ENCODE data around the gene HHIPL1.

Gene HHIPL1

GRCh38 chr14:99612071-99612737 is 32.7 kb upstream of the HHIPL1 start:
- DNase-seq: no peak

GRCh38 chr14:99612738-99613330 is 32.1 kb upstream of the HHIPL1 start:
- no peak for DNase-seq

GRCh38 chr14:99615497-99616157 is 29.3 kb upstream of the HHIPL1 start:
- DNase-seq: no peak

GRCh38 chr14:99616832-99617800 is 27.8 kb upstream of the HHIPL1 start:
- DNase-seq: no peak

GRCh38 chr14:99619835-99620834 is 24.8 kb upstream of the HHIPL1 start:
- no peak for DNase-seq

DNA sequence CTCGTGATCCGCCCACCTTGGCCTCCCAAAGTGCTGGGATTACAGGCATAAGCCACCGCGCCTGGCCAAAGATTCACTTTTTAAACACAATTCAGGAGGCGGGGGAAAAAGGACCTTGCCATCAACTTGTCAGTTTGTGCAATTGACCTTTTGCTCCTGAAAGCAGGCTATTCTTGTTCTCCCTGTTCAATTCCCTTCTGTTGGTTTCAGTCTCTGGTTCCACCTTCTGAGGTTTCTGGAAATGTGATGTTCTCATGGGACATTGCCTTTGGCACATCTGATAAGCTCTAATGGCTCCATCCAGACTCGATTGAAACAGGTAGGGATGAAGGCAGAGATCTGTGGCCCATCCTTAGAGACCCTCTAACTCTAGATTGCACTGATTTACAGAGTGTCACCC is 23.0 kb upstream of the HHIPL1 start:
- no peak for DNase-seq

GRCh38 chr14:99624024-99624423 is 20.9 kb upstream of the HHIPL1 start:
- DNase-seq: no peak

DNA sequence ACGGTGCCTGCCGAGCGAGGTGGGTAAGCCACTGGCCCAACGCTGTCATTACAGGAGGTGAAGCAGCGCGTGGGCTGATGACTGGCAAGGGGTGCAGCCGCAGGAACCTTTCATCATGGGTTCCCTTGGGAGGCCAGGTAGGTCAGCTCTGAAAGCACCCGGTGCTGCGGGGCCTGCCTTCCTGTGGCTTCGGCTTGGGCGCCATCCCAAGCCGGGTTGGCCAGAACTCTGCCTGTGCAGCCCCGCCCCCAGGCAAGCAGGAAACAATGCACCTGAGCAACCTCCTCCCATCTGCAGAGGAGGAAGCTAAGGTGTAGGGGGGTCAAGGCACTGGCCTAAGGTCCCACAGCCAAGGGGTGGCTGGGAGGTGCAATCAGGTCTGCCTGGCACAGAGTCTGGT is 20.0 kb upstream of the HHIPL1 start:
- DNase-seq: no peak

DNA sequence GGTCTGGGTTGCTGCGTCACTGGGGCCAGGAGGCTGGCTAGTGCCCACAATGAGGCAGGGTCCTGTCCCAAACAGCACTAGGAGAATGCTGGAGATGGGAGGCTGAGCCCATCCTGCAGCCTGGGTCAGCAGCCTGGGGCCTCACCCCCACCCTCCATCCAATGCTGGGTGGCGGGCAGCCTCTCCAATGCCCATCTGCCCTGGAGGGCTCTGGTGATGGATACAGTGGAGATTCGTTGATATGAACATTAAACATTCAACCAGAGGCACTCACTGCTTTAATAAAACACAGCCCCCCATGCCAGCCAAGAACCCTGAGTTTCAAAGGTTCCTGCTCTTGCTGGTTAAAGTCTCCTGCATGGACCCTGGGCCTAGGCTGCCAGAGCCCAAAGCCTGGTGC is 19.5 kb upstream of the HHIPL1 start:
- no peak for DNase-seq

DNA sequence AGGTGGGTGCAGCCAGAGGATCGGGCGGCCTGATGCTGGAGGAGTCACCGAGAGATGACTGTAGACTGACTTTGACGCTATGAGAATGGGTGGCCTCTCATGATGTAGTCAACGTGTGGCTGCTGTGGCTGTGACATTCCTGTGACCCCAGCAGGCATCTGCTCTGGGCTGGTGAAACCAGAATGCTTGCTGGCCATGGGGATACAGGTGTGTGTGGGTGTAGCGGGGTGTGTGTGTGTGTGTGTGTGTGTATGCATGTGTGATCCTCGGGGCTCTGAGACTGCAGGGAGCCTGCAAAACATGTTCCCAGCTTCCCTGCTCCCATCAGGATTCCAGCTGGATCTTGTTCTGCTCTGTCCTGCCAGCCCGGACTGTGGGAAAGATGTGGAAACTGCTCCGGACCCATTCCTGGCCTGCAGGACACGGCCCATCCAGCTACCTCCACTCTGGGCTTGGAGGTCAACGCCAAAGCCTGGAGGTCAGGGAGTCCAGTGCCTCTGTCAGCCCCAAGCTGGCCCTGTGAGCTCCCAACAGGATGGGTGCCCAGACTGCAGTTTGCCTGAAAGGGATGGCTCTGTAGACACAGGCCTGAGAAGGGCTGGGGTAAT is 18.8 kb upstream of the HHIPL1 start:
- DNase-seq: no peak

- DNase-seq: no peak
Measured at GRCh38 chr14:99627100-99627499, 17.8 kb upstream of the HHIPL1 start.

GRCh38 chr14:99627510-99628381 is 17.2 kb upstream of the HHIPL1 start:
- DNase-seq: no peak

DNA sequence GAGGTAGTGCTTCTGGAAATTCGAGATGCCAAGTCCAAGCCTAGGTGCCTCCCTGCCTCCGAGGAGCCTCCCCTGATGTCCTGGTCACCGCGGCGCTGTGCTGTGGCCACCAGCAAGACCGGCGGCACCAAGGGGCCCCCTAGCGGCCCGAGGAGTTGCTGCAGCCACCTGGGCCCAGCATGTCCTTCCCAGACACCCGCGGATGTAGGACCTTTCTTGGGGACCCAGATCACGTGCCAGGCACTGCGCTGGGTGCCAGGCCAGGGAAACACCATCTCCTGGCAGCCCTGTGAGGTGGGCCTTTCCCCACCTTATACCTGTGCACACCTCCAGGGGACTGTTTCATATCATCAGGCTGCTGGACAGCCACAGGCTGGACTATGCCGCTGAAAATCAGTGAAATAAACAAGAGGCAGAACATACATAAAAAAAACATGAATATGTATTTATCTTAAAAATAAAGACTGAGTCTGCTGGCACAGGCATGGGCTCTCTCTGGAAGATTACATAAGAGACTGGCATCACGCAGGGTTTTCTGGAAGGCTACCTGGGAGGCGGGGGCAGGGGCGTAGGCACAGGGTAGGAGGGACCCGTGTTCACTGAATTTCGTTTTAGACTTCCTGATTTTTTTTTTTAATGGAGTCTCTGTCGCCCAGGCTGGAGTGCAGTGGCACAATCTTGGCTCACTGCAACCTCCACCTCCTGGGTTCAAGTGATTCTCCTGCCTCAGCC is 15.9 kb upstream of the HHIPL1 start:
- peak; percentile 22 to 31 (median 28) for DNase-seq

DNA sequence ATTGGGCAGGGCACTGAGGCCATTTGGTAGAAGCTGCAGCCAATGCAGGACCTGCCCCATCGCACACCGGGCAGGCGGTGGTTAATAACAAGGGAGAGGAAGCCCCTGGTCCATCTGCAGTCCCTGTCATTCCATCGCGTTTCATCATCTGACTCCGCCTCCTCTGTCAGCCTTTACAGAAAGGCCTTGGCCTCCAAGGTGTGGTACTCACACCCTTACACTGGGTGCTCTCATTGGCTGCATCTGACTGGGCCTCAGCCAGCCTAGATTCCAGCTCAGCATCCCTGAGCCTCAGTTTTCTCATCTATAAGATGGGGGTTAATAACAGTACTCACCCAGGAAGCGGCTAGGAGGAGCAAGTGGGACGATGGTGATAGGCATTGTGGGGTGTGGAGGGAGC is 14.7 kb upstream of the HHIPL1 start:
- no peak for DNase-seq

- no peak for DNase-seq
Measured at GRCh38 chr14:99632410-99633035, 12.4 kb upstream of the HHIPL1 start.

DNA sequence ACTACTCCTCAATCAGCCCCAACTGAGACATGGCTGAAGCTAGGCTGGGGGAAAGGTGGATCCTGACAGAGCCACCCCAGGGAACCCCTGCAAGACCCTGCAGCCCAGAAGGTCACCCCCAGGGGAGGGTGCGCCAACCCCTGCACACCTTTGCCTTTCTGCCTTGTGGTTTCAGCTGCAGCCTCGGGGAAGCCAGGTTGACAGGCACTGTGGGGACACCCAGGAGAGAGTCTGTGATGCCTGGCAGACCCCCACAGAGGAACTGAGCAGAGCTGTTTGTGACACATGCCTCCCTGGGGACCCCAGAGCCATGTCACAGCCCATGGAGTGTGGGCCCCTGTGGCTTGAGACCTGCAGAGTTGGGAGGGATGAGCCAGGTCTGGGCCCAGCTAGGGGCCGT is 11.8 kb upstream of the HHIPL1 start:
- no peak for DNase-seq

DNA sequence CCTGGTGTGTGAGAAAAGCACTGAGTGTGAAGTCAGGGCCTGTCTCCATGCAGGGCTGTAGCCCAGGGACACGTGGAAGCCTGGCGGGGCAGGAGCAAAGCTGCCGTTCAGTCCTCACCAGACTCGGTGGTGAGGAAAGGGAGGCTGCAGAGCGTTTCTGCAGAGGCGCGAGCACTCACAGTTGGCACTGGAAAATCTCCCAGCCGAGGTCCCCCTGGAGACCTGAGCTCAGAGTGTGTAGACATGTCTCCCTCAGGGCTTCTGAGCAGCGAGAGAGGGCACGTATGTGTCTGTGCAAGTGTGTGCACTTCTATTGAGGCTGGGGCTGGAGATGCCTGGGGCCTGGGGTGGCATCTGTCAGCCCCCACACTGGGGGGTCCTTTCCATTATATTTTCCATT is 11.0 kb upstream of the HHIPL1 start:
- no peak for DNase-seq

DNA sequence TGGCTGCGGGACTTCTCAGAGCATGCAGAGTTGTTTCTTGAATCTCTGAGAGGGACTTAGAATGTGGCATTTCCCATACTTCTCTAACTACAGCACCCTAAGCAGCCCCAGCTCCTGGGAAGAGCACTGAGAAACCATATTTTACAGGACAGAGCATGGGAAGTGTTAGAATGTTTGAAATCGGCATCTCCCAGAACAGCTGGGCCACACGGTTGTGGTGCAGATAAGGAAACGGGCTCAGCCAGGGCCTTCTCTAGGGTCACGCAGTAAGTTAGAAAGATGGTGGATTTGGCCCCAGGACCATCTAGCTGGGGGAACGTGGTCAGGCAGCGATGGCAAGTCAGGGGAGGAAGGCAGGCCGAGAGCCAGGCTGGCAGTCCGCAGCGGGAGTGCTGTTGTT is 10.5 kb upstream of the HHIPL1 start:
- no peak for DNase-seq

GRCh38 chr14:99635116-99635515 is 9.8 kb upstream of the HHIPL1 start:
- no peak for DNase-seq

Measured in activated CD4-positive, CD25-positive, alpha-beta regulatory T cell (primary cell).